Gastroesophageal sphincter (tissue), 4 donors: ENCODE measurements around the gene VANGL2. TPM values are rescaled to one million over a fixed set of nuclear protein-coding genes. Genes with fewer than 3 reads are reported as not detected.
A peak's percentile ranks its signal among the peaks of the same experiment; 100 is the strongest.

Experiments
- ATAC-seq: fragments of 150-250 bp; one replicate; pipeline ENCODE4 v1.9.1; 2016; ENCODE audit warnings: mild to moderate bottlenecking, moderate library complexity
- H3K27ac ChIP-seq, 4 donors: fragments of 200-600 bp; sonication (generic) in 3 of 4; 1 replicate in 3 of 4; 2 replicates in 1 of 4; pipeline ENCODE4 v1.5.1; 2016 to 2019
- H3K27me3 ChIP-seq: fragments of 200-600 bp; sonication (generic); one replicate; pipeline ENCODE4 v1.5.1; 2019
- H3K36me3 ChIP-seq, 2 donors: fragments of 200-600 bp; sonication (generic); one replicate each; pipeline ENCODE4 v1.5.1; 2019; ENCODE audit warnings: control low read depth in 1 of 2
- H3K4me1 ChIP-seq, 3 donors: fragments of 200-600 bp; sonication (generic); 1 replicate in 2 of 3; 2 replicates in 1 of 3; pipeline ENCODE4 v1.5.1; 2016 to 2019; ENCODE audit warnings: control low read depth in 2 of 3
- H3K4me3 ChIP-seq, 2 donors: fragments of 200-600 bp; sonication (generic); one replicate each; pipeline ENCODE4 v1.5.1; 2019; ENCODE audit warnings: mild to moderate bottlenecking in 1 of 2, moderate library complexity in 1 of 2
- H3K9me3 ChIP-seq, 3 donors: fragments of 200-600 bp; sonication (generic); one replicate each; pipeline ENCODE4 v1.5.1; 2017 to 2019; ENCODE audit warnings: control low read depth in 2 of 3
- CTCF ChIP-seq, 4 experiments: fragments of 200-600 bp in 2 of 4; fragments of 450-650 bp in 2 of 4; sonication (generic) in 1 of 4; IDR thresholded peaks; one replicate each; pipeline ENCODE4 v1.5.1; 2017 to 2019; ENCODE audit warnings: antibody characterized with exemption in 4 of 4, mild to moderate bottlenecking in 2 of 4, moderate library complexity in 2 of 4
- EP300 ChIP-seq: sonication (generic); formaldehyde crosslinking; IDR thresholded peaks from one replicate; pipeline ENCODE4 v1.6.1; 2017; ENCODE audit warnings: antibody characterized with exemption, mild to moderate bottlenecking
- POLR2A ChIP-seq, 2 donors: fragments of 450-650 bp; IDR thresholded peaks; one replicate each; pipeline ENCODE4 v1.6.1; 2017; ENCODE audit warnings: antibody characterized with exemption in 2 of 2, mild to moderate bottlenecking in 2 of 2, moderate library complexity in 1 of 2
- POLR2AphosphoS5 ChIP-seq: sonication (generic); formaldehyde crosslinking; IDR thresholded peaks from one replicate; pipeline ENCODE4 v1.6.1; 2017; ENCODE audit warnings: antibody characterized with exemption
- WGBS, 2 donors: methylation state at CpG; one replicate each; pipeline ENCODE4 v1.1.5; 2018; ENCODE audit warnings: low coverage in 1 of 2; 5-methylcytosine and 5-hydroxymethylcytosine counted together
- total RNA-seq, 4 donors: library from RNA; depleted of rRNA; stranded (reverse); fragments of >200 nt; gene quantifications; one replicate each; pipeline ENCODE4 v1.1.0, GENCODE V29; 2016

VANGL2 gene
- total RNA-seq, 4 donors from 2014 or later = 0.62 to 8.5 (median 4.3) TPM

GRCh38 chr1:160414881-160415280, 14.5 kb downstream of the VANGL2 start:
- Histone ChIP-seq H3K4me1 (peaks cover 0 to 18% (median 0%) of the 10 kb centered on the region in 3 donors), H3K9me3 (no peaks in the 10 kb centered on the region)
- TF ChIP-seq EP300 (no peak), POLR2A (IDR thresholded peaks at IDR 0.05) (no peak), CTCF (IDR thresholded peaks at IDR 0.05) (no peak), POLR2AphosphoS5 (no peak)

GRCh38 chr1:160415696-160416290, 15.4 kb downstream of the VANGL2 start:
- Histone ChIP-seq H3K4me3 (no peak overlapping the region), H3K27me3 (no peaks in the 10 kb centered on the region), H3K9me3 (no peaks in the 10 kb centered on the region), H3K27ac (no peak overlapping the region), H3K36me3 (peaks cover 0 to 42% of the 10 kb centered on the region in 2 donors), H3K4me1 (peaks cover 0 to 9% (median 0%) of the 10 kb centered on the region in 3 donors)
- ATAC-seq = no peak
- WGBS, 2 donors = no CpG with 5 or more reads among the region's 29 CpGs
- TF ChIP-seq POLR2A (IDR thresholded peaks at IDR 0.05) (no peak), EP300 (no peak), CTCF (IDR thresholded peaks at IDR 0.05) (no peak), POLR2AphosphoS5 (no peak)

More at GRCh38 chr1:160414881-160415280, 14.5 kb downstream of the VANGL2 start:
- no peak overlapping the region for H3K27ac ChIP-seq
- H3K36me3 ChIP-seq = peaks cover 0 to 33% of the 10 kb centered on the region in 2 donors
- no peaks in the 10 kb centered on the region for H3K27me3 ChIP-seq
- WGBS, 2 donors = 94 to 100% methylated on average over 1 to 2 of the region's 2 CpGs
- no peak for ATAC-seq
- no peak overlapping the region for H3K4me3 ChIP-seq

GRCh38 chr1:160416369-160416768, 16.0 kb downstream of the VANGL2 start:
- Histone ChIP-seq H3K27ac (no peak overlapping the region), H3K27me3 (no peaks in the 10 kb centered on the region), H3K4me1 (peaks cover 0 to 3% (median 0%) of the 10 kb centered on the region in 3 donors), H3K4me3 (no peak overlapping the region), H3K9me3 (no peaks in the 10 kb centered on the region), H3K36me3 (peaks cover 0 to 48% of the 10 kb centered on the region in 2 donors)
- TF ChIP-seq POLR2AphosphoS5 (no peak), CTCF (IDR thresholded peaks at IDR 0.05) (peak in 2 of 4 experiments; percentile 14 to 26)
- ATAC-seq = no peak
- WGBS, 2 donors = 37 to 50% methylated on average over 2 of the region's 4 CpGs

- Histone ChIP-seq H3K9me3 (no peaks in the 10 kb centered on the region), H3K27ac (no peak overlapping the region), H3K27me3 (no peaks in the 10 kb centered on the region), H3K4me1 (no peaks in the 10 kb centered on the region), H3K36me3 (peaks cover 0 to 61% of the 10 kb centered on the region in 2 donors), H3K4me3 (no peak overlapping the region)
- ATAC-seq = no peak
- TF ChIP-seq POLR2AphosphoS5 (no peak), EP300 (no peak), CTCF (IDR thresholded peaks at IDR 0.05) (no peak), POLR2A (IDR thresholded peaks at IDR 0.05) (no peak)
- WGBS, 2 donors = 75 to 78% methylated on average over 3 to 5 of the region's 6 CpGs
These were observed 18.1 kb downstream of the VANGL2 start for GRCh38 chr1:160418483-160418882.

GRCh38 chr1:160419150-160419837, 18.9 kb downstream of the VANGL2 start:
- Histone ChIP-seq H3K36me3 (peaks cover 0 to 68% of the 10 kb centered on the region in 2 donors), H3K9me3 (no peaks in the 10 kb centered on the region)

More at GRCh38 chr1:160419150-160419837, 18.9 kb downstream of the VANGL2 start:
- H3K27me3 ChIP-seq = no peaks in the 10 kb centered on the region
- H3K27ac ChIP-seq = no peak overlapping the region
- no peak overlapping the region for H3K4me3 ChIP-seq
- 84 to 88% methylated on average over 7 to 9 of the region's 34 CpGs for WGBS, 2 donors
- no peaks in the 10 kb centered on the region for H3K4me1 ChIP-seq
- TF ChIP-seq POLR2AphosphoS5 = no peak
- TF ChIP-seq POLR2A (IDR thresholded peaks at IDR 0.05) = no peak
- TF ChIP-seq CTCF (IDR thresholded peaks at IDR 0.05) = no peak
- TF ChIP-seq EP300 = no peak
- no peak for ATAC-seq
